GM21825 (cell line): ENCODE measurements around the gene C17orf107.
"Not testable (repeated sequence)": the region's sequence is repeated elsewhere in the genome, so short reads cannot be mapped to it uniquely, and the experiment has no call there.

Experiments used
- ATAC-seq: cut with Tn5 transposase; IDR thresholded peaks from one replicate; pipeline ENCODE4 v1.9.1; 2021; ENCODE audit warnings: mild to moderate bottlenecking, moderate library complexity; ENCODE audit not compliant: unreplicated experiment

Gene C17orf107

GRCh38 chr17:4900231-4901107 is 1.1 kb downstream of the C17orf107 start:
- no peak for ATAC-seq

DNA sequence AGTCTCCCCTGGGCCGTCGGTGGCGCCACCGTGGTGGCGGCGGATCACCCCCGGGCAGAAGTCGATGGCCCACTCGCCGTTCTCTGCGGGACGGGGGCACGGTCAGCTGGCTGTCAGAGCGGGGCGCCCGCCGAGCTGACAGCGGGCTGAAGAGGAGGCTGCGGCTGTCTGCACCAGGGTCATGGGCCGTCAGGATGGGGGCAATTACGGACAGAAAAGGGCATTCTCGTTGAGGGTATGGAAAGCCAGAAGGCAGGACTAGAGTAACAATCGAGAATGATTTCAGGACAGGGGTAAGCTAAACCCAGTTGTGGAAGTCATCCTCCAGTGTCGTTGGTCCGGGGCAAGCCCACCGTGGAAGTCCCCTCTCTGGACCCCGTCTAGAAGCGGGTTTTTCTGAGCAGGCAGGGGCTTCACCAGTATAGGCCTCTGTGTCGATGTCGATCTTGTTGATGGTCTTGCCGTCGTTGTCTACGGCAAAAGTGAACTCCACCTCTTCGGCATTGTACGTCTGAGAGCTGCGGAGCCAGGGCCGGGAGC is 1.8 kb downstream of the C17orf107 start:
- no peak for ATAC-seq

DNA sequence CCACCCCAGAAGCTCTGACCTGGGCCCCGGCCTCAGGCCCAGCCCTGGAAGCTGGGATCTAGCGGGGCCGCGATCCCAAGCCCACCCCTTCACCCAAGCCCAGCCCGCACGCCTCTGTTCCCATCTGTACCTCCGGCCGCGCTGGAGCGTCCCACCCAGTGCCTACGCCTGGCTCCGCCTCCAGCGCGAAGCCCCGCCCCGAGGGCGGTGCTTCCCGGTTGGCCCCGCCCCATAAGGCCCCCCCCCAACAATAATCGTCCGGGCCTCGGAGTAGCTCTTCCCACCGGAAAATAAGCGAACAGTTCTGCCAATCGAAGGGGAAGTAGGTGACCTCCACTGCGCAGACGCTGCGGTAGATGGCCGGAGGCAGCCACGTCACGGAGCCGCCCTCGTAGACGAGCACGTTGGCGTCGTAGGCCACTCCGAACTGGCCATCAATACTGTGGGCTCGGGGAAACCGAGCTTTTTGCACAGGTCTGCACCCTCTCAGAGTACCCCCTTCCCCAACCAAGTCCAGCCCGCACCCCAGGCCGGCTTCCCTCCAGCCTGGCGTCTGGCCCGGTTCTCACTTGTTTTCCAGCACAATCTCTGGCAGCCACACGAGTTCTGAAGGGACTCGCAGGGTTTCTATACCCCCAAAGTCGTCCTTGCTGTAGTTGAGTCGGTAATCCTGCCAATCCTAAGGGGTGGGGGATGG is 2.5 kb downstream of the C17orf107 start:
- ATAC-seq = no peak

DNA sequence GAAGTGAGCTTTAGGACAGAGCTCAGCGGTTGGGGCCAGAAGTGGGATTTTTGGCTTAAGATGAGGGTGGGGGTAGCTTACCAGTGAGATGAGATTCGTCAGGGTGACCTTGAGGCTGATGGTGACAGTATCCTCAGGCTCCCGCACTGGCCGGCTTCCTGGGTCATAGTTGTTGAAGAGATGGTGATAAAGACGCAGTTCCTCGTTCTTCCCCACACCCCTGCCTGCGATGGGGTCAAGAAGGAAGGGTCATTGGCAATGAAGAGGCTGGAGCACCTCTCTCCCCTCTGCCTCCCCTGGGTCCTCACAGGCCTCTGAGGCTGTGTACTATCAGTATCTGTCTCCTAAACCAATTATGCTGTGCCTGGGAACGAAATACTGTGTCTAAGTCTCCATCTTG is 3.2 kb downstream of the C17orf107 start:
- no peak for ATAC-seq

GRCh38 chr17:4903051-4903818 is 3.9 kb downstream of the C17orf107 start, which contains the start of gene CHRNE:
CHRNE (minus strand) TSS chr17:4903098; CDS start chr17:4903063, 35 bp downstream.
- ATAC-seq = no peak

DNA sequence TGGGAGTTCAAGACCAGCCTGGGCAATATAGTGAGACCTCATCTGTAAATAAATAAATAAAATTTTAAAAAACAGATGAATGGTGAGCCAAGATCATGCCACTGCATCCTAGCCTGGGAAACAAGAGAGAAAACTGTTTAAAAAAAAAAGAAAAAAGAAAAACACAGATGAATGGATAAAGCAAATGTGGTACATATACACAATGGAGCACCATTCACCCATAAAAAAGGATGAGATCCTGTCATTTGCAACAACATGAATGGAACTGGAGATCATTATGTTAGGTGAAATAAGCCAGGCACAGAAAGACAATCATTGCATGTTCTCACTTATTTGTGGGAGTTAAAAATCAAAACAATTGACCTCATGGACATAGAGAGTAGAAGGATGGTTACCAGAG is 7.3 kb downstream of the C17orf107 start:
- ATAC-seq = not testable (repeated sequence)

- no peak for ATAC-seq
Measured at GRCh38 chr17:4908301-4908700, 9.0 kb downstream of the C17orf107 start.

DNA sequence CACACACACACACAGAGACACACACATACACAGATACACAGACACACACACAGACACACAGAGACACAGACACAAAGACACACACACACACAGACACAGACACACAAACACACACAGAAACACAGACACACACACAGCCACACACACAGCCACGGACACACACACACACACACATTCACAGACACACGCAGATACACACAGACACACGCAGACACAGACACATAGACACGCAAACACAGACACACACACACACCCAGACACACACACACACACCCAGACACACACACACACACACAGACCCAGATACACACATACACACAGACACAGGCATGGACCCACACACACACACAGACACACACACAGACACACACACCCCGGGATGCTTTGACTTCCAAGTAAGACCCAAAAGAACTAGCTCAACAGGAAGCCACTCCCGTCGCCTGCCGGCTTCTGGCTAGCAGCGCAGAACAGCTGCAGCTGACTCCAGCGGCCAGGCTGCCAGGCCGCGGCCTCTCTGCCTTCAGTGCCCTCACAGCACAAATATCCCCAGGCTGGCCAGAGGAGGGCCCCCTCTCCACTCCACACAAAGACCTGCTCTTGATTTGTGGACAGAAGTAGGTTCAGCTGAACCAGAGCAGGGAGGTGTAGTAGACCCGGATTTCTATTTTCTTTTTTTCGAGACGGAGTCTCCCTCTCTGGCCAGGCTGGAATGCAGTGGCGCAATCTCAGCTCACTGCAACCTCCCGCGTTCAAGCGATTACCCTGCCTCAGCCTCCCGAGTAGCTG is 9.6 kb downstream of the C17orf107 start:
- no peak for ATAC-seq

DNA sequence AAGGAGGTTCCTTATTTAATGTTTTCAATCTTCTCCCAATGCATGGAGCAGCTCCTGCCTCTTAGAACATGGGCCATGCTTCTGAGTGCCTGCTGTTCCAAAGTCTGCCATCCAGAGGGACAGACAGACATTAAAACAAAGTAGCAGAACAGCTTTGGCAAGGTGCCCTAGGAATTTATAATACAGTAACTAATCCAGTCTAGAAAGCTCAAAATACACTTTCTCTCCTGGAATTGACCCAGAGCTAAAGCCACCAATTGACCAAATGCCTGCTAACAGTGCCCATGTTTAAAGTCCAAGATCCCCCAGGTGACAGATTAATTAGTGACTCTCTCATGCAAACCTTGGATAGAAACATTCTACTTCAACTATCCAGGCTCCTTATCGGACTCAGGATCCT is 14.7 kb downstream of the C17orf107 start:
- ATAC-seq = no peak

DNA sequence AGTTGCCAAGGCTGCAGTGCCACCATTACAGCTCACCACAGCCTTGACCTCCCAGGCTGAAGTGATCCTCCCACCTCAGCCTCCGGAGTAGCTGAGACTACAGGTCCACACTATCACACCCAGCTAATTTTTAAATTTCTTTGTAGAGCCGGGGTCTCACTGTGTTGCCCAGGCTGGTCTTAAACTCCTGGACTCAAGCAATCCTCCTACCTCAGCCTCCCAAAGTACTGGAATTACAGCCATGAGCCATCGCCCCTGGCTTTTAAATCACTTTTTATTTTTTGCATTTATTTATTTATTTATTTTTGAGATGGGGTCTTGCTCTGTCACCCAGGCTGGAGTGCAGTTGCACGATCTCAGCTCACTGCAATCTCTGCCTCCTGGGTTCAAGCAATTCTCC is 15.2 kb downstream of the C17orf107 start:
- not testable (repeated sequence) for ATAC-seq

- ATAC-seq = no peak
Measured at GRCh38 chr17:4919511-4920047, 20.2 kb downstream of the C17orf107 start.

DNA sequence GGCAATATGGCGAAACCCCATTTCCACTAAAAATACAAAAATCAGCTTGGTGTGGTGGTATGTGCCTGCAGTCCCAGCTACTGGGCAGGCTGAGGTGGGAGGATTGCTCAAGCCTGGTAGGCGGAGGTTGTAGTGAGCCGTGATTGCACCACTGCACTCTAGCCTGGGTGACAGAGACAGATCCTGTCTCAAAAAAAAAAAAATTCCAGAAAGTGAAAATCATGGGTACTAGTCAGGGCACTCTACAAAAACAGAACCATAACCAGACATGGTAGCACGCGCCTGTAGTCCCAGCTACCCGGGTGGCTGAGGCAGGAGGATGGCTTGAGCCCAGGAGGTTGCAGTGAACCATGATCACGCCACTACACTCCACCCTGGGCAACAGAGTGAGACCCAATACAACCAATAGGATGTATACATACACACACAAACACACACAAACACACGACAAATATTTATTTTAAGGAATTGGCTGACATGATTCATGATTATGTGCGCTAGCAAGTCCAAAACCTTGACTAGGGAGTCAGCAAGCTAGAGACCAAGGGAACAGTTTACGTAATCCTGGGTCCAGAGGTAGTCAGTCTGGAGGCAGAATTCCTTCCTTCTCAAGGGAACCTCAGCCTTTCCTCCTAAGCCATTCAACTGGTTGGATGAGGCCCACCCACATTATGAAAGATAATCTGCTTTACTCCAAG is 21.2 kb downstream of the C17orf107 start:
- ATAC-seq = no peak

DNA sequence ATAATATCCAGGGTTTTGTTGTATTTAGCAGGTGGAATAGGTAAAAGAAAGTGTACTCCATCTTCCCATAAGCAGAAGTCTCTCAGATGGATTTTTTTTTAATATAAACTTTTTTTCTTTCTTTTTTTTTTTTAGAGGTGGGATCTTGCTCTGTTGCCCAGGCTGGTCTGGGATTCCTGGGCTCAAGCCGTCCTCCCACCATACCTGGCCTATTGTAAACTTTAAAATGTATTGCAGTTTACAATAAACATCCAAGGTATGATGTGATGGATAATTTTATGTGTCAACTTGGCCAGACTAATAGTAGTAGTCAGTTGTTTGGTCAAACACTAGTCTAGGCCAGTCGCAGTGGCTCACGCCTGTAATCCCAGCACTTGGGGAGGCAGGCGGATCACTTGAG is 22.0 kb downstream of the C17orf107 start:
- no peak for ATAC-seq

- ATAC-seq = not testable (repeated sequence)
Measured at GRCh38 chr17:4926577-4927335, 27.4 kb downstream of the C17orf107 start.

DNA sequence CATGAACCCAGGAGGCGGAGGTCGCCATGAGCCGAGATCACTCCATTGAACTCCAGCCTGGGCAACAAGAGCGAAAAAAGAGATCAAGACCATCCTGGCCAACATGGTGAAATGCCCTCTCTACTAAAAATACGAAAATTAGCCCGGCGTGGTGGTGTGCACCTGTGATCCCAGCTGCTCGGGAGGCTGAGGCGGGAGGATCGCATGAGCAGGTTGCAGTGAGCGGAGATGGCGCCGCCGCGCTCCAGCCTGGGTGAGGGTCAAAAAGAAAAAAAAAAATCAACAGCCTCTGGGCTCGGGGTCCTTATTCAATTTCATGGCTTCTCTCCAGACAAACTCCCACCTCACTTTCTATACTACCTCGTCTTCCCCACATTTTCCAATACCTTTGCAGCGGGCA is 29.5 kb downstream of the C17orf107 start:
- ATAC-seq = no peak

GRCh38 chr17:4931963-4932362 is 32.6 kb downstream of the C17orf107 start, which contains the start of gene GP1BA:
GP1BA (plus strand) TSS chr17:4932277; CDS start chr17:4932605, 328 bp downstream.
- no peak for ATAC-seq

GRCh38 chr17:4932756-4933155 is 33.4 kb downstream of the C17orf107 start:
- no peak for ATAC-seq

GRCh38 chr17:4933646-4934045 is 34.3 kb downstream of the C17orf107 start:
- no peak for ATAC-seq
